ENCODE measurements around the gene PACRG.

PACRG gene

GRCh38 chr6:163095401-163095800 lies 367.6 kb downstream of the PACRG start:
- no peak for DNase-seq

- no peak for DNase-seq
Observed at GRCh38 chr6:163098827-163099479, 371.2 kb downstream of the PACRG start.

- DNase-seq = no peak
Observed at GRCh38 chr6:163099621-163100171, 371.9 kb downstream of the PACRG start.

DNA sequence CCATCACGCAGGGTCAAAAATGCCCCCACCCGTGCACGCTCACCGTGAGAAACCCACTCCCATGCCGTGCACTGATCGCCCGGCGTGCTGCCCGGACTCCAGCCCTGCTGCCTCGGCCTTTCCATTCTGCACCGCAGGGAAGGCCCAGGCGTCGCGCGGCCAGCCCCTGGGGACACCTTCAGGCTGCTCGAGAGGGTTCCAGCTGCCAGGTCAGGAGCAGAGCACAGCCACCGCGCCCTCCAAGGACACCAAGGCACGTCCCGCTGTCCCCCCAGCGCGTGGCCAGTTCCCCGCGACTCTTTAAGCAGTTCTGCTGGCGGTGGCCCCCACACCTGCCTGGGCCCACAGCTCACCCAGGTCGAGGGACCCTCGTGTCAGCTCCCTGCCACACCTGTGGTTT lies 372.5 kb downstream of the PACRG start:
- no peak for DNase-seq

GRCh38 chr6:163113358-163113962 lies 385.7 kb downstream of the PACRG start:
- no peak for DNase-seq

DNA sequence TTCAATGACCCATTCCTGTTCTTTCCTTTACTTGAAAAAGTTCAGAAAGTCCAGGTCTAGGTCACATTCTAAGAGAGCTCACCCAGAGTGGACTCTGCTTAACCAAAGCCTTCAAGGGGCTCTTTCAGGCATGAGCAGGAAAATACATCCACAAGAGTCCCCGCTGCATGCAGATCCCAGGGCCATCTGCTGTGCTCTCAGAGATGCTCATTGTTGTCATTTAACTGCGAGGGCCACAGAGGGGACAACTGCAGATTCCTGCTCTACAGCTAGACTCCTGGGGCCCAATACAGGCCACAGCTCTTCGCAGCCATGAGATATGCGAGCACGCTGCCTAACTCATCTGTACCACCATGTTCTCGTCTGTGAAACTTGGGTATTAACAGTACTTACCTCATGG lies 391.2 kb downstream of the PACRG start:
- DNase-seq = no peak

DNA sequence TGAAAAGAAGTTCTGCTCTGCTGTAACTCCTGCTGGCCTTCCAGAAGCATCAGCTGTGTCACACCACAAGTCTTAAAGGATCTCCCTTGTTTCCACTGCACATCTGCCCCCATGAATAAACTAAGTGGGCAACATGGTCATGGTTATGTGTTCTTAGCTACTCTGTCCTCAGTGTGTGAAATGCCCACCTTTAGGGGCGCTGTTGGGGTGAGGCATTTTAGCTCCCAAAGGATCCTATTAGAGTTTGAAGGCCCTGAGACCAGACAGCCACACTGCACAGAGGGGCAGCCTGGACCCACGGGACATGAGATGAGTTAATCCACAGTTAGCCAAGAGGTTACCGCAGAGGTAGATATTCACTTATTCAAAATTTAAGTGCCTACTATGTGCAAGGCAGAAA lies 392.4 kb downstream of the PACRG start:
- DNase-seq = no peak

DNA sequence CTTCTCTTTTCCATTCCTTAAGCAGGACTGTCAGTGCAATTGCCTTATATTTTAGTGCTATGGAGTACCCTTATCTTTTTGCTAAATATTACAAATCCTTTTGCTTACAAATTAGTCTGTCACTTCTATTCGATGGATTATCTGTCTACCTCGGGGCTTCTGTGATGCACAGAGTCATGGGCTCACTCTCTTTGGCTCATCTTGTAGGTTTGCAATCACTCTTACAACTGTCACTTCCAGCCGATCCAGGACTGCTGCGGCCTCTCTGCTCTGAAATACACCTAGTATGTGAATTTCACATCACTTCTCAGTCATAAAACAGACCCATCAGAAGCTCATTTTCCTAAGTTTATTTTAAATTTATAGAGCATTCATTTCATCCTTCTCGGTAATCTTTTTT lies 393.5 kb downstream of the PACRG start:
- no peak for DNase-seq

- no peak for DNase-seq
Observed at GRCh38 chr6:163122365-163122764, 394.6 kb downstream of the PACRG start.

GRCh38 chr6:163123098-163123497 lies 395.3 kb downstream of the PACRG start:
- no peak for DNase-seq

- no peak for DNase-seq
Observed at GRCh38 chr6:163126741-163127140, 399.0 kb downstream of the PACRG start.

DNA sequence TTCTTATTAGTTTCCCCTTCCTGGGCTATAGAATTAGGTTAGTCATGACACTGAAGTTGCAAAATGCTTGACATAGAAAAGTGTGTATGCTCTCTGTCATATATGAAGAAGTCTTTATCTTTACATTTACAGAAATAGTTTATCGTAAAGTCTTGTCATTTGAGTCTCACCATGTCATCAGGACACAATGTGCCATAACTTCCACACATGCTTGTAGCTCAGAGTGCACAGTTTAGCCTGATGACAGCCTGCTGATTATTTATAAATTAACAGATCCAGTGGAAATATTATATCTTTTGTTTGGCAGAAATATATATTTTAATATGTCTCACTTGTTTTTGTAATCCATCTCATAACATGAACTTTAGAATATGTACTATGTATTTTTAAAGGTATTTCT lies 399.8 kb downstream of the PACRG start:
- no peak for DNase-seq

- no peak for DNase-seq
Observed at GRCh38 chr6:163128324-163128723, 400.6 kb downstream of the PACRG start.

DNA sequence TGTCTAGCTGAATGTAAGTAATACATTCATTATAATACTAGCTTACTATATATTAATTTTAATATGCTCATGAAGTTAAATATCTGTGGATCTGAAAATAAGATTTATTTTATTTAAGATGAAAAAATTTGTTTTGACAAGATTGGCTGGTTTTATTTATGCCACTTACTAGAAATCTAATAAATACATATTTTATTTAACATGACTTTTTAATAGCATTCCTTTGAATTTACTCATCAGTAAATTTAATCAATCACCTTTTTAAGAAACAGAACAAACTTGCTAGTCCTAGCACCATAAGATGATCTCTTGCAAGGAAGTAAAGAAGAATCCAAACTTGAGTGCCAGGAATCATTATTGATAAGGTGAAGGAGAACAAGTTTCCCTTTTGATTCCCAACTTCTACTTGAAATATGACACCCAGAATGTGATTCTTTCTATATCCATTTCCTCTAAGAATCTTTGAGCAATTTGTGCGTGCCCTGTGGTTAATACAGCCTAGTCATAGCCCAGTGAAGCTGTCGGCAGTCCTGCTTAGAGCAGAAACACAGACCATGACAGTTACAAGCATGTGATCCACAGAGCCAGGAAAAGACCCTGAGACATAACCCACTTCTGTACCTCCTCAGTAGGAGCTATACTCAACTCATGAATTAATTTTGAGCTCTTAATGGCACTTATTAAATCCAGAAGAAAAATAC lies 404.4 kb downstream of the PACRG start:
- no peak for DNase-seq

DNA sequence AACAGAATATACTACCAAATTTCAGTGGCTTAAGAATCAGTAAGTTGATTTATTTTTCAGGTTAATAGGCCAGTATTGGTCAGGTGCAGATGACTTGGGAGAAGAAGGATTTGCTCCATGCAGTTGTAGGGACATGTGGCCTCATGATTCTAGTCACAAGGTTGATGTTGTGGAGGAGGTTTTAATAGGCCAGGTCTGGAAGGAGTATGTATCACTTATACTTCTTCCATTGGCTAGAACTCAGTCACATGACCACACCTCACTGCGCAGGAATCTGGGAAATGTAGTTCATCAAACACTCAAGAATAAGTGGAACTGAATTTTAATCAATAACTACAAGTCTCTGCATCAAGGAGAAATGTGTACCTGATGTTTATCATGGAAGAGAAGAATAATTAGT lies 405.2 kb downstream of the PACRG start:
- DNase-seq = no peak

DNA sequence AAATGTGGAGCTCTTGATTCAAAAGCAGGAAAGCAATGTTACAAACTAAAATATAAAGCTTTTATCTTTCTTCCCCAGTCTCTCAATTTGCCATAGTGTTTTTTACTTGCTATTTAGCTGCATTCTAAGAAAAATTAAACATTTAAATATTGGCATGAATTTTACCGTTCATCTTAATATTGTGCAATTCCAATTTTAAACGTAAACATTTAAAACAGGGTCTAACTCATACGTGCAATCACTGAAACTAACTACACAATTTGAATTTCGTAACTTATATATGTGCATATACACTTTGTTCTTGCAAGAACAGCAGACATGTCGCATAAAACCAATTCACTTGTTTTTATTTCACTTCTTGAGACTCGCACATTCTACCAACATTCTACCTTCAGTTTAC lies 405.9 kb downstream of the PACRG start:
- DNase-seq = no peak

GRCh38 chr6:163136681-163137397 lies 409.1 kb downstream of the PACRG start:
- no peak for DNase-seq

DNA sequence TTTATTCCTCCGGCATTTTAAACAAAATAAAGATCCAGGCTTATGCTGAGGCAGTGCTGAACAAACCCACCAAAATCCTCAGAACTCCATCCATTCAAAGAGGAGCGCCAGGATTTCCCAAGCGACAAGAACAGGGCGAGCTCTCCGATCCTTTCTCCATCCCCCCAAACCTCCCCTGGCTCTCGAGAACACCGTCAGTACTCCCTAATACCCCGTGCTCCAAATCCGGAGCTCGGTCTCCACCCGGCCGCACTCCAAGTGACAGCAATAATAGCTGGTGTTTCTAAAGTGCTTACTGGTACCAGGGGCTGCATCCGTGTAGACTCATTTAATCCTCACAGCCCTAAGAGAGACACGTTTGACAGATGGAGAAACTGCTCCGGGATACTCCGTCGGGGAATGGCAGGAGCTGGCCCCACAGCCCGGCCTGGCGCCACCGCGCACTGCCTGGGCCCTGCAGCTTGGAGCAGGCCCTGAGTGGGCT lies 409.7 kb downstream of the PACRG start:
- DNase-seq = no peak

DNA sequence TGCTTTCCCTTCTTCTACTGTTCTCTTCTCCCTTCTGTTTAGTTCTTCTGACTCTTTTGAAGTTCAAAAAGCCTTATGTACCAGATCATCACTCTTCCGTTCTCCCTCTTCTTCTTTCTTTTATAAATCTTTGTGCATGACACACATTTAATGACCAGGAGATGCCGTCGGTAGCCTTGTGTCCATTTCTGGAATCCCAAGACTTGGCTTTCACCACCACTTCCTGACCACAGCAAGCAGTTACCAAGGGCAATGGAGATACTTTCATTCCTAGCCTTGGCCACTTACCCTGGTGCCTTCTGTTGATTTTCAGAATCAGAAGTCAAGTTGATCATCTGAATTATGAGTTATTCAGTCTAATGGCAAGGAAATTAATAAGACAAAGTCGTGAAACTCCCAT lies 418.3 kb downstream of the PACRG start:
- no peak for DNase-seq

- no peak for DNase-seq
Observed at GRCh38 chr6:163147994-163148393, 420.2 kb downstream of the PACRG start.

DNA sequence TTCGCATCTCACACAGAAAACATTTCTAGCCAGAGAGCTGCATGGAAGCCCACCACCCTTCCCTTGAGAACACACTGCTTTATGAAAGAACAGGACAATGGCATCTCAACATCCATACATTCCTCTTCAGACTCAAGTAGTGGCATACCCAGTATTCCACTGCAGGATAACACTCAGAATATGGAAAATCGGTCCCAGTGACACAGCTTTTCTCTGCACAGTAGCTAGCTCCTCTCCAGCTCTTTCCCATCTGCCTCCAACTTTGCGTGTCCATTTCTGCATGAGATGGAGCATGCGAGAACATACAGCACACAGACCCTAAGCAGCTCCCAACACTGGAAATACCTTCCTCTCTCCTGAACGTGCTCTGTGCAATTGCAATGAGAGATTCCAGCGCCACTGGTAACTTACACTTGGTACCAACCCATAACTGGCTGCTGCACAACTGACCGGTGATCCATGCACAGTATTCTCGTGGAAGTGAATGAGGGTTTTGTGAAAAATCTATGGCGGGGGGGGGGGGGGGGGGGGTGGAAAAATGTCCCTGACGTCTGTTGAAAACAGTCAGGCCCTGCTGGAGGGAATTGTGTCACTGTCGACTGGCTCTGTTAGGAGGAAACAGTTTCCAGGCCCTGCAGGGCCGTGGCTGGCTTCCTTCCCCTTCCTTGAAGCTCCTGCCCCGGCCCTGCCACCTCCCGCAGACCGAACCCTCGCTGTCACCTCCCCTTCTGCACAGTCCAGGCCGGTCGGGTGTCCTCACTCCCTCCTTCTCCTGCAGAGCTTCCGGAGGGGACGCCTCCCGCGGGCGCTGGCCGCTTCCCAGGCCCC lies 420.9 kb downstream of the PACRG start:
- DNase-seq = no peak

GRCh38 chr6:163149279-163149848 lies 421.6 kb downstream of the PACRG start:
- DNase-seq = no peak
